H1 (cell line): ENCODE data around the gene PDK2. TPM values are rescaled to one million over a fixed set of nuclear protein-coding genes. Genes with fewer than 3 reads are reported as not detected.

Experiments
- CBX5 ChIP-seq: fragments of 300-800, 300-1000 bp; sonication (generic); IDR thresholded peaks from 2 replicates; pipeline ENCODE4 v1.7.1; 2016; ENCODE audit warnings: antibody characterized with exemption, low read length, low read depth
- CHD7 ChIP-seq: fragments of 300-600 bp; sonication (generic); IDR thresholded peaks from 2 replicates; pipeline ENCODE4 v1.7.1; 2012; ENCODE audit warnings: low read length, moderate library complexity, mild to moderate bottlenecking, inconsistent platforms; ENCODE audit not compliant: insufficient replicate concordance
- EP300 ChIP-seq, 2 experiments: IDR thresholded peaks; 1 replicate in 1 of 2; 2 replicates in 1 of 2; pipeline ENCODE4 v1.6.1; 2011 to 2012; ENCODE audit warnings: low read depth in 2 of 2, low read length in 2 of 2, mild to moderate bottlenecking in 2 of 2, borderline replicate concordance in 1 of 2, inconsistent platforms in 1 of 2, moderate library complexity in 1 of 2
- KDM1A ChIP-seq: fragments of 200-600, 300-600 bp; sonication (generic); IDR thresholded peaks from 2 replicates; pipeline ENCODE4 v1.7.1; 2016; ENCODE audit warnings: mild to moderate bottlenecking, low read length, borderline replicate concordance
- KDM5A ChIP-seq: fragments of 200-600 bp; IDR thresholded peaks from 2 replicates; pipeline ENCODE4 v1.7.1; 2012; ENCODE audit warnings: mild to moderate bottlenecking, low read length, inconsistent platforms, mixed read lengths
- POLR2A ChIP-seq, 2 experiments: IDR thresholded peaks; 1 replicate in 1 of 2; 2 replicates in 1 of 2; pipeline ENCODE4 v1.6.1; 2011; ENCODE audit warnings: low read depth in 2 of 2, low read length in 2 of 2, mild to moderate bottlenecking in 2 of 2; ENCODE audit errors: control extremely low read depth in 1 of 2
- RXRA ChIP-seq: IDR thresholded peaks from 2 replicates; pipeline ENCODE4 v1.6.1; 2011; ENCODE audit warnings: low read depth, mild to moderate bottlenecking, low read length, moderate library complexity; ENCODE audit not compliant: insufficient read depth
- SAP30 ChIP-seq: fragments of 300-600 bp; sonication (generic); IDR thresholded peaks from 2 replicates; pipeline ENCODE4 v1.7.1; 2012; ENCODE audit warnings: low read length, moderate library complexity, mild to moderate bottlenecking, inconsistent platforms; ENCODE audit not compliant: insufficient read depth, insufficient replicate concordance
- SP2 ChIP-seq: IDR thresholded peaks from 2 replicates; pipeline ENCODE4 v1.6.1; 2012; ENCODE audit warnings: mild to moderate bottlenecking, low read length, inconsistent platforms
- SP4 ChIP-seq: IDR thresholded peaks from 2 replicates; pipeline ENCODE4 v1.6.1; 2012; ENCODE audit warnings: low read length, inconsistent platforms
- SRF ChIP-seq: IDR thresholded peaks from 2 replicates; pipeline ENCODE4 v1.6.1; 2011; ENCODE audit warnings: mild to moderate bottlenecking, low read depth, low read length, moderate library complexity
- polyA plus RNA-seq, 7 experiments: library from polyadenylated mRNA; depleted of rRNA in 3 of 7; stranded (reverse) in 5 of 7; unstranded in 2 of 7; fragments of >200 nt in 5 of 7; fragments of 200-250 nt in 2 of 7; gene quantifications; 1 replicate in 5 of 7; 2 replicates in 1 of 7; 4 replicates in 1 of 7; pipeline versions ENCODE4 v1.2.1 to v1.2.3, GENCODE V29; 2011 to 2013; ENCODE audit warnings: missing spikeins in 2 of 7, mixed read lengths in 2 of 7
- total RNA-seq: library from RNA; stranded (reverse); fragmentation: NEBNext Ultra II Directional; extraction: Animal tissue kit (Norgen Biotek cat#: 25700); gene quantifications from 2 replicates; pipeline ENCODE4 v1.2.1, GENCODE V29; 2021
- TF ChIP-seq, protein P1 (sequence below): IDR thresholded peaks from 2 replicates; pipeline ENCODE4 v1.6.1; 2012; ENCODE audit warnings: inconsistent platforms

Gene PDK2
- total and polyA plus RNA-seq, 2 of the 8 experiments (the other 6 are each of a cell fraction or from before 2014, with no cell fraction given) = 18.3 to 121 TPM

GRCh38 chr17:50055055-50055425 lies 40.1 kb upstream of the PDK2 start (continued):
- peak in 1 of 2 experiments; percentile 55; a peak in 1 of 3 replicates for TF ChIP-seq POLR2A (IDR thresholded peaks at IDR 0.05; ENCODE audit: control extremely low read depth in 1 of 2, low read depth in 2 of 2, low read length in 2 of 2)
- no peak for TF ChIP-seq EP300 (IDR thresholded peaks at IDR 0.05; ENCODE audit: borderline replicate concordance in 1 of 2, low read depth in 2 of 2, low read length in 2 of 2)
- no peak for TF ChIP-seq RXRA
- TF ChIP-seq CBX5 = no peak
- no peak for TF ChIP-seq KDM1A
- no peak for TF ChIP-seq SP2
- no peak for TF ChIP-seq KDM5A
- TF ChIP-seq SP4 = no peak
- TF ChIP-seq CHD7 = no peak
- TF ChIP-seq SAP30 = peak; percentile 65
- TF ChIP-seq, protein P1, sequence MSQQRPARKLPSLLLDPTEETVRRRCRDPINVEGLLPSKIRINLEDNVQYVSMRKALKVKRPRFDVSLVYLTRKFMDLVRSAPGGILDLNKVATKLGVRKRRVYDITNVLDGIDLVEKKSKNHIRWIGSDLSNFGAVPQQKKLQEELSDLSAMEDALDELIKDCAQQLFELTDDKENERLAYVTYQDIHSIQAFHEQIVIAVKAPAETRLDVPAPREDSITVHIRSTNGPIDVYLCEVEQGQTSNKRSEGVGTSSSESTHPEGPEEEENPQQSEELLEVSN = no peak
- TF ChIP-seq SRF = no peak
